HFFc6 (cell line): ENCODE results near the gene RBMS3. TPM values are rescaled to one million over a fixed set of nuclear protein-coding genes. Genes with fewer than 3 reads are reported as not detected.
A peak's percentile ranks its signal among the peaks of the same experiment; 100 is the strongest.
"Not testable (repeated sequence)": the region's sequence is repeated elsewhere in the genome, so short reads cannot be mapped to it uniquely, and the experiment has no call there.

Experiments
- DNase-seq: peaks from one replicate; pipeline ENCODE4 v3.0.0-alpha.2; 2018
- H3K27ac Mint-ChIP-seq: 2 replicates; pipeline ENCODE4 v1.8.0; 2020; ENCODE audit warnings: mild to moderate bottlenecking, mixed read lengths
- H3K27me3 Mint-ChIP-seq: 2 replicates; pipeline ENCODE4 v1.8.0; 2021; ENCODE audit warnings: mild to moderate bottlenecking, moderate library complexity, mixed read lengths; ENCODE audit not compliant: insufficient read depth
- H3K36me3 Mint-ChIP-seq: 2 replicates; pipeline ENCODE4 v1.8.0; 2021; ENCODE audit warnings: low read depth, mixed read lengths
- H3K4me1 Mint-ChIP-seq: 2 replicates; pipeline ENCODE4 v1.8.0; 2020; ENCODE audit warnings: low read depth, mixed read lengths
- H3K4me3 Mint-ChIP-seq: 2 replicates; pipeline ENCODE4 v1.8.0; 2020; ENCODE audit warnings: mild to moderate bottlenecking, moderate library complexity, mixed read lengths
- H3K9me3 Mint-ChIP-seq: 2 replicates; pipeline ENCODE4 v1.8.0; 2020; ENCODE audit warnings: mild to moderate bottlenecking, mixed read lengths
- total RNA-seq, 6 experiments: library from RNA; stranded (reverse); fragmentation: NEBNext Ultra II Directional; extraction: Animal tissue kit (Norgen Biotek cat#: 25700); gene quantifications; 2 replicates in 1 of 6; 3 replicates in 5 of 6; pipeline ENCODE4 v1.2.3, GENCODE V29; 2021
- TF ChIP-seq, protein P1 (sequence below): fragments of 200-600 bp; sonication (generic); IDR thresholded peaks from 2 replicates; pipeline ENCODE4 v1.5.0; 2021; ENCODE audit warnings: antibody characterized with exemption, mild to moderate bottlenecking

The RBMS3 gene
- total RNA-seq, 6 experiments from 2014 or later = 22.8 to 46.9 (median 39.4) TPM

DNA sequence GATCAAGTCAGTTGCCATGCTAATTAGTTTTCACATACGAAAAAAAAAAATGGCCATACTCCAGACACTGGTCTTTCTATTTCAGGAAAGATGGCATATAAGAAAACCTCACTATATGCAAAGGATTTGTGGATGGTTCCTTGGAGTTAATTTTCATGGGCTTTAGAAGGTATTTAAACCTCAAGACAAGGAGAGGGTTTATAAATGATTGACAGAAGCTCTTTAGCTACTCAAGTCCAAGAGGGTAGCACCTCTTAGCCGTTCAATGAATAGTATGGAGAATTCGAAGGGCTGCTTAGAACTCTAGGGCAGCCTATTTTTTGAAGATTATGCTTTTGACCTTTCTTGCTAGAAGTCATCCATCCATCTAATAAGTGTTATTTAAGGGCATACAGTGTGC is 41.7 kb downstream of the RBMS3 start:
- no peak overlapping the region for H3K4me3 Mint-ChIP-seq
- H3K36me3 Mint-ChIP-seq = peaks cover 7% of the 10 kb centered on the region; the same call in 1 of the 2 replicates
- no peaks in the 10 kb centered on the region for H3K9me3 Mint-ChIP-seq
- H3K27me3 Mint-ChIP-seq = peaks cover 4% of the 10 kb centered on the region
- TF ChIP-seq, protein P1, sequence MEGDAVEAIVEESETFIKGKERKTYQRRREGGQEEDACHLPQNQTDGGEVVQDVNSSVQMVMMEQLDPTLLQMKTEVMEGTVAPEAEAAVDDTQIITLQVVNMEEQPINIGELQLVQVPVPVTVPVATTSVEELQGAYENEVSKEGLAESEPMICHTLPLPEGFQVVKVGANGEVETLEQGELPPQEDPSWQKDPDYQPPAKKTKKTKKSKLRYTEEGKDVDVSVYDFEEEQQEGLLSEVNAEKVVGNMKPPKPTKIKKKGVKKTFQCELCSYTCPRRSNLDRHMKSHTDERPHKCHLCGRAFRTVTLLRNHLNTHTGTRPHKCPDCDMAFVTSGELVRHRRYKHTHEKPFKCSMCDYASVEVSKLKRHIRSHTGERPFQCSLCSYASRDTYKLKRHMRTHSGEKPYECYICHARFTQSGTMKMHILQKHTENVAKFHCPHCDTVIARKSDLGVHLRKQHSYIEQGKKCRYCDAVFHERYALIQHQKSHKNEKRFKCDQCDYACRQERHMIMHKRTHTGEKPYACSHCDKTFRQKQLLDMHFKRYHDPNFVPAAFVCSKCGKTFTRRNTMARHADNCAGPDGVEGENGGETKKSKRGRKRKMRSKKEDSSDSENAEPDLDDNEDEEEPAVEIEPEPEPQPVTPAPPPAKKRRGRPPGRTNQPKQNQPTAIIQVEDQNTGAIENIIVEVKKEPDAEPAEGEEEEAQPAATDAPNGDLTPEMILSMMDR = no peak
- H3K4me1 Mint-ChIP-seq = peaks cover 84% of the 10 kb centered on the region
- DNase-seq = no peak
- H3K27ac Mint-ChIP-seq = no peak overlapping the region

DNA sequence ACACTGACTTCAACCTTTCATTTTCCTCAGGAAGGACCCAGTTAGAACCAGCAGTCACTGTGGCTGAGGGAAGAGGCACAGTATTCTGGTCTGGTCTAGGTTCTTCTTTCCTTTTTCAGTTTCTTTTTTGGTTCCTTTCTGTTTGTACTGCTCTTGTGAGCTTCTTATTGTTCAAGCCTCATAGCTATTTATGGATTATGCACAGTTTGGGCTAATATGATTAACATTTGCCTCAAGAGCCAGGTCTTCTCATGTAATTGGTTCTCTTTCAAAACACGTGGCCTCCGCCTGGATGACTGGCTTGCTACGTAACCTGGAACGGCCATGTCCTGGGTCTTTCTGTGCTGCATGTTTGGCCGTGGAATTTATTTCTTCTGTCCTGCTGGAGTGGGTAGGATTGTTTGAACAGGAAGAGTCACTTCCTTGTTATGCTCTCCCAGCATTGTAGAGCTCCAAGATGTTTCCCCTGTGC is 43.3 kb downstream of the RBMS3 start:
- peak overlapping the region; percentile 90 for H3K4me3 Mint-ChIP-seq
- TF ChIP-seq, protein P1 = no peak
- peaks cover 4% of the 10 kb centered on the region for H3K27me3 Mint-ChIP-seq
- peak overlapping the region; percentile 99 for H3K27ac Mint-ChIP-seq
- H3K36me3 Mint-ChIP-seq = peaks cover 7% of the 10 kb centered on the region; the same call in 1 of the 2 replicates
- no peaks in the 10 kb centered on the region for H3K9me3 Mint-ChIP-seq
- DNase-seq = peak; percentile 86
- peaks cover 80% of the 10 kb centered on the region for H3K4me1 Mint-ChIP-seq

DNA sequence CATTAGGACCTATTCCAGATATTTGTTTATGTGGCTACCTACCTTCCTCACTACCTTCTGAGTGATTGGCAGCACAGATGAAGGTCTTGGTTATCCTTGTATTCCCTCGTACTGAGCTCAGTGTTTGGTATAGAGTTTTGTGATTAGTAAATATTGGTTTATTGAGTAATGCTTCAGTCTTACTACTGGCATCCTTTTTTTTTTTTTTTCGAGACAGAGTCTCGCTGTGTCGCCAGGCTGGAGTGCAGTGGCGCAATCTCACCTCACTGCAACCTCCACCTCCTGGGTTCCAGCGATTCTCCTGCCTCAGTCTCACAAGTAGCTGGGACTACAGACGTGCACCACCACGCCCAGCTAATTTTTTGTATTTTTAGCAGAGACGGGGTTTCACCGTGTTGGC is 45.7 kb downstream of the RBMS3 start:
- peaks cover 83% of the 10 kb centered on the region for H3K4me1 Mint-ChIP-seq
- not testable (repeated sequence) for H3K36me3 Mint-ChIP-seq, DNase-seq, H3K27me3 Mint-ChIP-seq, H3K9me3 Mint-ChIP-seq, H3K4me3 Mint-ChIP-seq, H3K27ac Mint-ChIP-seq

DNA sequence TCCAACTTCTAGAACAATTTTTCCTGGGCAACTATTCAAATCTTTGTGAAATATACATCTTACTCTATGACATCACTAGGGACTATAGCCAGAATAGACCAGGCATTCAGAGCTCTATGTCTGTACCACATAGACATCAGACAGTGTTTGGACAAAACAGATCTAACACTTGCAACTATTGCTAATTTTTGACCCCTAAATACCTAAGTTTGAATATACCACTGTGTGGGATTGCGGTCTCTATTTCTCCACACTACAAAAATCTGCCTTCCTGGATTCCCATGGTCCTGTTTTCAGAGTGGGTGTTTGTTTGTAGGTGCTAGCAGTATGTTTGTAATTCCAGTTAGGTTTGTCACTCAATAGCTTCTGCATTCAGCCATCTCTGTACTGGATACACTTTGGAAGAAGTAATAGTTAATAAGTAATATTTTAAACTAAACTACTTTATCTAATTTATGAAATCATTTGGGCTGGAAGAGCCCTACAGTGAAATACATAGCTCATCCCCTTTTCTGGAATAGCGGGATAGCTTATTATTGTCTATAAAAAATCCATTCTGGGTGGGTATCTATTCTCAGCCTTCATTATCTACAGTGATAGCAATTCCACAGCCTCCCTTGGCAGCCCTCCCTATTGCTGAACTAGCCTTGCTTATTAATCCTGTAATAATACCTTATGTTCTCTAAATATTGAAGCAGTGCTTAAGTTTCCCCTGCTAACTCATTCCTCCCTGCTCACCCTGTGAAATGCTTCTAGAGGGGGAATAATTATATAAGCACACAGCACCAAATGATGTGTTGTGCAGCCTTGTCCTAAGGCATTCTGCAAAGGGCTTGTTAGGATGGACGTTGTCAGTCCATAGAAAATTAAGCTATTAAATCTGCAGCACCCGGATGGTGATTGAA is 49.4 kb downstream of the RBMS3 start:
- no peaks in the 10 kb centered on the region; the same call in 1 of the 2 replicates for H3K27me3 Mint-ChIP-seq
- H3K27ac Mint-ChIP-seq = no peak overlapping the region
- no peak overlapping the region for H3K4me3 Mint-ChIP-seq
- H3K9me3 Mint-ChIP-seq = no peaks in the 10 kb centered on the region
- peaks cover 90% of the 10 kb centered on the region for H3K4me1 Mint-ChIP-seq
- no peaks in the 10 kb centered on the region; the same call in 1 of the 2 replicates for H3K36me3 Mint-ChIP-seq
- TF ChIP-seq, protein P1 = no peak
- DNase-seq = no peak

DNA sequence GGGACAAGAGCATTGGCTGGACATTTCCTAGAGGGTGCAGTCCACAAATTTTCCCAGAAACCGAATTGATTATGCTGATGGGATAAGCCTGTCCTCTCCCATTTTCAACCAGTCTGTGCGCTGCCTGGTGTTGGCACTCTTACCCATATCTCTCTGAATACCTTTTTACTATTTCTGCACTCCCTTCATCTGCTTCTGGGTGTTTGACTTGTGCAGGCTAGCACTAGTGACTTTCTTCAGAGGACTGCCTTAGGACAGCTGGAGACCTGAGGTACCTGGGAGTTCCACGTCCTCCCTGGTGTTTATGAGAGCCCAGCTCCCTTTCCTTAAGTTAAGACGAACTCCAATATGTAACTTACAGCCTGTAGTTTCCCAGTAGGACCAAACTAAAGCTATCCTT is 50.2 kb downstream of the RBMS3 start:
- H3K4me3 Mint-ChIP-seq = peak overlapping the region; percentile 67; the same call in 1 of the 2 replicates

More for the DNA sequence above, 50.2 kb downstream of the RBMS3 start:
- DNase-seq = no peak
- Mint-ChIP-seq H3K9me3 (no peaks in the 10 kb centered on the region), H3K27ac (peak overlapping the region; percentile 79), H3K36me3 (no peaks in the 10 kb centered on the region; the same call in 1 of the 2 replicates), H3K27me3 (no peaks in the 10 kb centered on the region; the same call in none of the 2 replicates), H3K4me1 (peaks cover 93% of the 10 kb centered on the region)
- TF ChIP-seq, protein P1 = no peak
